ENCODE data around the gene CRTC2.
"Not testable (repeated sequence)": the region's sequence is repeated elsewhere in the genome, so short reads cannot be mapped to it uniquely, and the experiment has no call there.

GRCh38 chr1:153981735-153982134, 23.3 kb upstream of the CRTC2 start:
- not testable (repeated sequence) for TF ChIP-seq CTCF, POLR2A (IDR thresholded peaks at IDR 0.05)

All from adrenal gland (tissue), 5 donors.